AG04450 (cell line): ENCODE results near the gene DCLK1. TPM values are rescaled to one million over a fixed set of nuclear protein-coding genes. Genes with fewer than 3 reads are reported as not detected.

Source experiments
- CTCF ChIA-PET: fragments of 300-600, 350-600 bp; formaldehyde crosslinking; extraction: SDS; loops from one replicate; lab custom pipeline; 2022; ENCODE audit warnings: antibody characterized with exemption, inconsistent platforms; lab: Charles Lee
- POLR2A ChIA-PET: fragments of 350-600 bp; formaldehyde crosslinking; extraction: SDS; loops from one replicate; lab custom pipeline; 2021; ENCODE audit warnings: antibody characterized with exemption, inconsistent platforms; lab: Yijun Ruan, JAX
- DNase-seq: peaks from one replicate; pipeline ENCODE4 v3.0.0-alpha.2; 2011; ENCODE audit warnings: low read depth, low spot score
- H3K27ac ChIP-seq: one replicate; pipeline ENCODE4 v1.5.1; 2012; ENCODE audit warnings: low read depth, low read length, control low read depth
- H3K27me3 ChIP-seq: one replicate; pipeline ENCODE4 v1.6.0; 2012; ENCODE audit warnings: low read length; ENCODE audit not compliant: control insufficient read depth, insufficient read depth
- H3K4me3 ChIP-seq: 2 replicates; pipeline ENCODE4 v1.5.1; 2011; ENCODE audit warnings: mild to moderate bottlenecking, low read depth, low read length, control low read depth
- H3K9me3 ChIP-seq: 2 replicates; pipeline ENCODE4 v1.5.1; 2012; ENCODE audit warnings: low read length; ENCODE audit not compliant: control insufficient read depth, insufficient read depth
- polyA plus RNA-seq: library from polyadenylated mRNA; depleted of rRNA; stranded (reverse); fragments of >200 nt; gene quantifications from 2 replicates; pipeline ENCODE4 v1.2.3, GENCODE V29; 2011
- TF ChIP-seq, protein P1 (sequence below): IDR thresholded peaks from 2 replicates; pipeline ENCODE4 v1.5.1; 2011; ENCODE audit warnings: low read depth, low read length, control low read depth, inconsistent platforms

DCLK1 gene
- polyA plus RNA-seq, 1 experiment = not detected

DNA sequence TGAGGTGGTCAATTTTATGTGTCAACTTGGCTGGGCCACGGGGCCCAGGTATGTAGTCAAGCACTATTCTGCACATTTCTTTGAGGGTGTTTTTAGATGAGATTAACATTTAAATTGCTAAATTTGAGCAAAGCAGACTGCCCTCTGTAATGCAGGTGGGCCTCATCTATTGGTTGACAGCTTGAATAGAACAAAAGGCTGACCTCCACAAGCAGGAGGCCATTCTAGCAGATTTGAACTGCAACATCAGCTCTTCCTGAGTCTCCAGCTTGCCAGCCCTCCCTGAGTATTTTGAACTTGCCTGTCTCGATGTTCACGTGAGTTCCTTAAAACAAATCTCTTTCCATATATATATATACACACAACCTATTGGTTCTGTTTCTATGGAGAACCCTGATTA is 134.8 kb downstream of the DCLK1 start:
- ChIA-PET CTCF (no interaction called here), POLR2A (no interaction called here)
- DNase-seq = no peak
- Histone ChIP-seq H3K27me3 (no peaks in the 10 kb centered on the region), H3K4me3 (no peak overlapping the region), H3K9me3 (no peaks in the 10 kb centered on the region), H3K27ac (no peak overlapping the region)
- TF ChIP-seq, protein P1, sequence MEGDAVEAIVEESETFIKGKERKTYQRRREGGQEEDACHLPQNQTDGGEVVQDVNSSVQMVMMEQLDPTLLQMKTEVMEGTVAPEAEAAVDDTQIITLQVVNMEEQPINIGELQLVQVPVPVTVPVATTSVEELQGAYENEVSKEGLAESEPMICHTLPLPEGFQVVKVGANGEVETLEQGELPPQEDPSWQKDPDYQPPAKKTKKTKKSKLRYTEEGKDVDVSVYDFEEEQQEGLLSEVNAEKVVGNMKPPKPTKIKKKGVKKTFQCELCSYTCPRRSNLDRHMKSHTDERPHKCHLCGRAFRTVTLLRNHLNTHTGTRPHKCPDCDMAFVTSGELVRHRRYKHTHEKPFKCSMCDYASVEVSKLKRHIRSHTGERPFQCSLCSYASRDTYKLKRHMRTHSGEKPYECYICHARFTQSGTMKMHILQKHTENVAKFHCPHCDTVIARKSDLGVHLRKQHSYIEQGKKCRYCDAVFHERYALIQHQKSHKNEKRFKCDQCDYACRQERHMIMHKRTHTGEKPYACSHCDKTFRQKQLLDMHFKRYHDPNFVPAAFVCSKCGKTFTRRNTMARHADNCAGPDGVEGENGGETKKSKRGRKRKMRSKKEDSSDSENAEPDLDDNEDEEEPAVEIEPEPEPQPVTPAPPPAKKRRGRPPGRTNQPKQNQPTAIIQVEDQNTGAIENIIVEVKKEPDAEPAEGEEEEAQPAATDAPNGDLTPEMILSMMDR = no peak

DNA sequence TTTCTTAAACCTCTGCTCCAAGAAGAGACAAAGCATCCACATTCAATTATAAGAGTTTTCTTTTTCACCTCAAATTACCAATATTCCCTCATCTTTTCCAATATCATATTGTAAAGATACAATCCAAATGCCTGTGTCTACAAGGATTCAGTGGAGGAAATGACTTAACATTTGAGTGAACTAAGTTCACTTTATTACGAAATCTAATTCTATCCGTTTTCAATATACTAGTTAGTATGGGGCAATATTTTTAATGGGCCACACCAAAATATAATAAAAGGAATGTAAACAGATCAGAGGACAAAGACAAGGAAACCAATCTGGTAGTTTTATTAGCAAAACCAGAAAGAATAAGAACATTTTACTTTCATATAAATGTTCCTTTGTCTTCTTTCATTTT is 136.0 kb downstream of the DCLK1 start:
- Histone ChIP-seq H3K9me3 (no peaks in the 10 kb centered on the region), H3K4me3 (no peak overlapping the region), H3K27ac (no peak overlapping the region), H3K27me3 (no peaks in the 10 kb centered on the region)
- TF ChIP-seq, protein P1 = no peak
- ChIA-PET CTCF (interaction anchor here (1.7 kb wide), 1 partner anchor 16 kb away, joined by 4 read pairs; no protein-coding TSS in a partner anchor), POLR2A (no interaction called here)
- DNase-seq = no peak

DNA sequence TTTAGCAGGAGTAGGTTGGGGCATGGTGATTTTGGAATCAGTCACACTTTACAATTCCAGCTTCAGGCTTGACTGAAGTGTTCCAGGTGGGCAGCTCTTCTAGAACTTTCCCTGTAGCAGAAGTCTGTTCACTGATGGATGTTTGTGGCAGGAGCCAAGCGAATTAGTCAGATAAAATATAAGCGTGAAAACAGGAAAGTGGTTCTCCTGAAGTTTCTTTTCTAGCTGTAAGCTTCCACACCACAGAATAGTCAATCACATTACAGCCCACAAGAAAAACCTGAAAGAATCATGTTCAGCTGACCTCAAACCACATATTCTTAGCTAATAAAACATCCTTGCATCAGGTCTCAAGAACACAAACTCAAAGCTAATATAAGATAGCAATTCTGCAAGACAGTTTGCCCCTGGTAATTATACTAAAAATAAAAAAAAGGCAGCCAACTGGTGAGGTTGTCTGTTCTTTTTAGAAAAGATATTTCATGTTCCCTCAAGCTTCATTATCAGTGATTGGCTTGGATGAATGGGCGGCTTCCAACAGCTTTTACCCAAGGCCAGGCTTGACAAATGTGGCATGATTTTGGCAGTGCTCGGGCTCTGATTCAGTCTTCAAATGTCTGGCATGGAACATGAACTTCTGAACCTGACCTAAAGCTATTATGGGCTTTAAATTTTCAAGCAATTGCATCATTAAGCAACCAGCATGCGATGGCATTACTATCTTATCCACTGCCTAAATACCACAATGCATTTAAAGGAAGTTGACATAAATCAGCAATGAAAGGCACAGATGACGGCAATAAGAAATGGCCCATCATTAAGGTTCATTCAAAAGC is 136.8 kb downstream of the DCLK1 start:
- Histone ChIP-seq H3K4me3 (no peak overlapping the region), H3K27me3 (no peaks in the 10 kb centered on the region), H3K27ac (no peak overlapping the region), H3K9me3 (no peaks in the 10 kb centered on the region)
- POLR2A ChIA-PET = no interaction called here
- CTCF ChIA-PET = interaction anchor here (1.1 to 1.7 kb wide), 2 partner anchors 15 to 281 kb away, joined by 3 to 4 read pairs; no protein-coding TSS in a partner anchor
- TF ChIP-seq, protein P1 = no peak
- no peak for DNase-seq

DNA sequence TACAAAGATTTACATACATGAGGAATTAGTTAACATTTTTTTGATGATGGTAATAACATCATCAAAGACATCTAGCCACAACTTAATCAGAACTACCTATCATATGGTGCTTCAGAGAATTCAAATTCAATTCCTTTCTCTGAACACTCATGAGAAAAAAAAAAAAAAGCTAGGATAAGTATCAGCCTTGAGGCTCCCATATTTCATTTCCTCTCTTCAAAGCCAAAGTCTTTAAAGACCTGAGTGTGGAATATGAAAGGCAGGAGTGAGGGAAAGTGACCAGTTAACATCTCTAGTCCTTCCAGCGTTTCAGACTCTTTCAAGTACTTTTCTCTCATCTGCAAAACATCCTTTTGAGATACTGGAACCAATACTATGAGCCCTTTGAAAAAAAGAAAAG is 137.5 kb downstream of the DCLK1 start:
- ChIA-PET POLR2A (no interaction called here), CTCF (interaction anchor here (1.1 to 1.7 kb wide), 2 partner anchors 15 to 281 kb away, joined by 3 to 4 read pairs; no protein-coding TSS in a partner anchor)
- TF ChIP-seq, protein P1 = no peak
- no peaks in the 10 kb centered on the region for H3K27me3 ChIP-seq
- no peak overlapping the region for H3K27ac ChIP-seq
- H3K9me3 ChIP-seq = no peaks in the 10 kb centered on the region
- no peak for DNase-seq
- H3K4me3 ChIP-seq = no peak overlapping the region

DNA sequence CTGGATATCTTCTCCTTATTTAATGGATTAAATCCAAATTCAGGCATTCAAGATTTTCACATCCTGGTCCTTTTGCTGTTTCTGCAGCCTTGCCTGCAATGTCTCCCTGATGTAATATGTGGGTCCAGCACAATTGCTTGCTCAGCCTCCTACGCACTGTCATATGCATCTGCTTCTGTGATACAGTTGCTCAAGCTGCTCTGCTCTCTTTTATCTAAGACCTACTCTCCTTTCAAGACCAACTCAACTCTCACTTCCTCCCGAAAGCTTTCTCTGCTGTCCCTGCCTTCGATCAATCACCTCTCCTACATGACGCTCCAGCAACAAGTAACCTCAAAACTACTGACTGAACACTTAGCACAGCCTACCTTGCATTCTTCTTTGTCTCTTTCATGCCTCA is 138.2 kb downstream of the DCLK1 start:
- TF ChIP-seq, protein P1 = no peak
- Histone ChIP-seq H3K27me3 (no peaks in the 10 kb centered on the region), H3K27ac (no peak overlapping the region), H3K4me3 (no peak overlapping the region), H3K9me3 (no peaks in the 10 kb centered on the region)
- ChIA-PET POLR2A (no interaction called here), CTCF (interaction anchor here (1.1 kb wide), 1 partner anchor 14 kb away, joined by 3 read pairs; no protein-coding TSS in a partner anchor)
- no peak for DNase-seq
